HG02870 (cell line): ENCODE data around the gene HPRT1.

ENCODE experiments used
- ATAC-seq: cut with Tn5 transposase; IDR thresholded peaks from one replicate; pipeline ENCODE4 v1.9.1; 2021; ENCODE audit warnings: mild to moderate bottlenecking, moderate library complexity; ENCODE audit not compliant: unreplicated experiment

Gene HPRT1

DNA sequence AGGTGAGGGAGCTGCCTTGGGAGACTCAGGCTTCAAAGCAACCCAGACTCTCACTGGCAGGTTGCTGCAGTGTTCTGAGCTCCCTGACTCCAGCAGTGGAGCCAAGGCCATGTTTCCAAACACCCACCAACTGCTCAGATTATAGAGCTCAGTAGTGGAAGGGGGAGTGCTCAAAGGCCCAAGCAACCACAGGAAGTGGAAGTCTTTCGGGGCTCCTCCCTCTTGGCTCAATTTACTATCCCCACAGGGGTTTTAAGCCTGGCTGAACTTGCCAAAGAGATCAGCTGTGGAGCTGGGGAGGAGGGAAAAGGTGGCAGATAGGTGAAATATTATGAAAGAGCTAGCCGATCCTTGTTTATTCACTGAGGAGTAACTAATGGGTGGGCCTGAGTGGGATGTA, 82.5 kb downstream of the HPRT1 start:
- ATAC-seq: no peak

DNA sequence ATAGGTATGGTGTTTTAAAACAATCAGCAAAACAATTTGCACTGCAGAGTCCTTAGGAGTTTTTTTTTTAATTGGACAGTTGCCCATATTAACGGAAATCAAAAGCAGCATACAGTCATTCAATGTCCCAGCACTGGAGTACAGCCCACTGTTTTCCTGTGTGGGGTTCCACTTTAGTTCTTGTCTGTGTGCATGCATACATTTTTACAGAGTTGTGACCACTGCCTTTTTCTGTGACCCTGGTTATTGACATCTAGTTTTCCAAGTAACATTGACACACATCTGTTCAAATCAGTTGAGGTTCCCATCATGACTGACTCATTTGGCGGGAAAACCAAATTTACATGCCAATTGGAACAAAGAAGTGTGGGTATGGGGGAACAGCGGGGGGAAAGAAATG, 83.3 kb downstream of the HPRT1 start:
- ATAC-seq: no peak

DNA sequence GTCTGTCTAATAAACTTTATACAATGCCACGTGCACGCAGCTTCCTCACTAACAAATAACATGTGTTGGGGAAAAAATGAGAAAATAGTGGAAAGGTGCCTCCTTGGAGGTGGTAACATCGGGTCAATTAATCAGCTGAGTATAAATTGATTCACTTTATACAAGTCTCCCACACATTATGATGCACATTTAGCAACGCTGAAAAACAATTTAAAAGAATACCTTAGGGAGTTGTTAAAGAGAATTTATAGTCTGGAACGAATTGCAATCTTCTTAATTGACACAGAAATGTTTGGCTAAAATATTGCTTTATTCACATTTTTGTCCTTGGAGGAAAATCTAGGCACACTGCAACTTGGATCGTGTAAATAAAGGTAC, 84.2 kb downstream of the HPRT1 start:
- ATAC-seq: no peak

DNA sequence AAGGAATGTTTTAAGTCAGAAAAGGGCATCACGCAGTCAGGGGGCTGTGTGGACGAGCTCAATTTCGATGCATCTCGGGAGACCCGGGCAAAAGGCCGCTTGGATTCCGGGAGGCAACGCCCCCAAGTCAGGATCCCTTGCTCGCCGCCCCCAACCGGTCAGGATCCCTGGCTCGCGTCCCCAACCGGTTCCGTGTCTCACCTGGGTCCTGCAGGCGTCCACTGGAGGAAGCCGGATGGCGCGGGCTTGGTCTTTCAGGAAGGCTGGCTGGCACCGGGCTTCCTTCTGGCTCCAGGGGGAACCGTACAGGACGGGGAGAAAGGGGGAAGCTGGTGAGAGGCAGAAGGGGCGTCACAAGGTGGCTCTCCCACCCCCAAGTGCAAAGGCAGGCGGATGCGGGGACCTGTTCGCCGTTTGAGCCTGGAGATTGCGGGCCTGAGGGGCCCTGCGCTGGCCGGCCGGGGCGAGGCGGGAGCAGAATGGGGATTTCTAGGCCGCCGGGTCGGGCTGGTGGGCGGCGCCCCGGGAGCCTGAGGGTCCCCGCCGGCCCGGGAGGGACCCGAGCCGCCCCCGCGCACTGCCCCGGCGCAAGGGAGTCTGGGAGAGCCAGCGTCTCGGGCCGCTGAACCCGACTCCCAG, 84.7 kb downstream of the HPRT1 start:
- ATAC-seq: no peak

DNA sequence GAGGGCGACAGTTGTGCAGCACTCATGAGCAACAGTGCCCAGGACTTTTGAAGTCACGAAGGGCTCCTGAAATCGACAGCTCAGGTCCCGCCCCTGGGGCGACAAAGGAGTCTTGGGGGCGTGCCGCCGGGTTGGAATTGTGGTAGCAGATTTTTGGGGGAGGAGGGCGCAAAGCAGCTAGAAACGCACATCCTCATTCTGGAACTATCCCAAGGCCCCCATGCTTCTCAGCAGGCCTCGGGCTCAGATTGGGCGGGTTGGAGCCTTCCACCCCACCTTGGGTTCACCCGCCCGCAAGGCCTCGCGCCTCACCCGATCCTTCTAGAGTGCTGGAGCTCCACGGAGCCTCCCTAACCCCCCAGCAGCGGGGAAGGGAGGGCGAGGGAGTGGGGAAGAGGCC, 85.5 kb downstream of the HPRT1 start:
- no peak for ATAC-seq

DNA sequence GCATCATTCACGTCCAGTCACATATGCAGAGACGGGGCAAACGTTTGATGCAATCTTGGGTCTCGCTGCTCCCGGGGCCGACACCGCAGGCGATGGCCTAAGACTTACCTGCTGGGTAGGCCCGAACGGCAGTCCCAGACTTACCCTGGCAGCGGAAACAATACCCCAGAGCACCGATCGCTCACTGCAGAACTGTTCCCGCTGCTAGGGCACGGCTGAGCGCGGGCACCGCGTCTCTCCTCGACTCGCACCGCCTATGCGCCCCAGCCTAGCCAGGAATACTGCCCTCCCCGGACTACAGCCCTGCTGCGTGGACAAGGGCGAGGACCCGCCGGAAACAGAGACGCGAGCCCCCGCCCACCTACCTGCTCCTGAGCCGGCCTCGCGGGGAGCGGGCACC, 86.2 kb downstream of the HPRT1 start:
- no peak for ATAC-seq

DNA sequence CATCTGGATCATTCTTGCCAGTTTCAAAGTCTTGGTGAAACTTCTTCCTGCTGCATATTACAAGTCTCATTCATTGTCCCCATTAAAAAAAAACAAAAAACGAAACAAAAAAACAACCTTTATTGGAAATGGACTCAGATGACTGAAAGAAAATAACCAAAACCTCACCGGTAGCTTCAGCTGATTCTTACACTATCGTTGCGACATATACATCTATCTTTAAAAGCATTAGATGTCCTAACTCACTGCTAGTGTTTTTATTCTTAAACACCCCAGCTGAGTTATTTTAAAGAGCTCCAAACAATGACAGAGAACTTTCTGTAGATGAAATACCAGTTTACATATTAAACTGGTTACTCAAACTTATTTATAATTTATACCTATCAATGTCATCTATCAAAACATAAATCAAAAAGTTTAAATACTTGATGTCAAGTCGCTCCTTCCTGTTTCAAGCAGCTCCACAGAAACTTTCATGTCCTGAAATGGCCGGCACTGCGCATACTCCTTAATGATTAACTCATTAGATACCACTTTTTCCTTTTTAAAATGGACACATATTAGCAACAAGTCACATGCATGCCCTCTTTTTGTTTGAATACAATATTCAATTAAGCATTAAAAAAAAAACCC, 87.2 kb downstream of the HPRT1 start:
- no peak for ATAC-seq

DNA sequence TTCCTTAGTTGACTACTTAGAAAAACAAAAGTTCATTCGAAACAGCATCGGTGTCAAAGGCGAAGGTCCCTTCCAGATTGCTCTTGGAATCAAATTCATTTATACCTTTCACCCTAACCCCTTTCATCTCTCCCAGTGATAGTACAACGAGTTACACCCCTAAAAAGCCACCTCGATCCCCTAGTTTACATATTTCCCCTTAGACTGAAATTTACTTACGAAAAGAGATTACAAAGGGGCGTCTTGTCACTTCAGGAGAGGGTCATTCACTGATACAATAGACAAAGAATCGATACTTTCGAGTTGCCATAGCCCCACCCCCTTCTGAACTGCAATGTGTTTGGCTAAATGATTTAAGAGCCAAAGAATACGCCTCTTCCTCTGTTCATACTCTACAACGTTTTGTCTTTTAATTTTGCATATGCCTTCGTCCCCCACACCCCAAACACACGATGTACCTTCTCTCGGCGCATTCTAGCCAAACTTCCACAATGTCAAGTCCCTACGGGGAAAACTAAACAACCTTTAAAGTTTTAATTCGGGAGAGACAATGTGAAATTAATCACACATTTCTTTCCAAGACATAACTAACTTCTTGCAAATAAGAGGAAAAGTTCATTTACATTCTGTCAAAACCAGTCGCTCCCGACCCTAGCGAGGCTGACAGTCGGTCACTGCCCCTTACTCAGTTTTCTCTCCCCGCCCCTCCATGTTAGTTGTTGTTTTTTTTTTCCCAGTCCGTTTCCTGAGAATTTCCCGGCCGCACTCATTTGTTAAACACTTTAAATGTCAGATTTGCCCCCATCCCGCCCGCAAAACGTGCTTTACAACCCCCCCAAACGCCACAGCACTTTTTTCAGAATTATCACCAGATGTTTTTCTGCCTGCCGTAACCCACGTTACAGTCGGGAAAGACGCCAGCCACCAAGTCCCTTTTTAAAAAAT, 88.6 kb downstream of the HPRT1 start:
- ATAC-seq: no peak
